Keratinocyte (primary cell): ENCODE data around the gene SLC1A1. TPM values are rescaled to one million over a fixed set of nuclear protein-coding genes. Genes with fewer than 3 reads are reported as not detected.

Source experiments
- DNase-seq: peaks from one replicate; pipeline ENCODE4 v3.0.0-alpha.2; 2011; ENCODE audit warnings: low read depth, missing footprints, low spot score
- FAIRE-seq: peaks from 2 replicates; lab custom pipeline; 2011; peaks lifted over from hg19 to GRCh38; lab: Jason Lieb, UNC
- H2AFZ ChIP-seq: 2 replicates; pipeline ENCODE4 v1.6.0; 2012; ENCODE audit warnings: low read length, control low read depth, inconsistent platforms; ENCODE audit not compliant: control insufficient read depth
- H3K27ac ChIP-seq: 2 replicates; pipeline ENCODE4 v1.5.1; 2011; ENCODE audit warnings: low read length; ENCODE audit not compliant: control insufficient read depth, insufficient read depth
- H3K27me3 ChIP-seq: 3 replicates; pipeline ENCODE4 v1.6.0; 2011; ENCODE audit warnings: low read length; ENCODE audit not compliant: control insufficient read depth, insufficient read depth; ENCODE audit errors: extremely low read depth
- H3K36me3 ChIP-seq, 2 experiments: 2 replicates in 1 of 2; 3 replicates in 1 of 2; pipeline ENCODE4 v1.5.1; 2011; ENCODE audit warnings: low read length in 2 of 2, mild to moderate bottlenecking in 1 of 2; ENCODE audit not compliant: control insufficient read depth in 2 of 2, insufficient read depth in 2 of 2; ENCODE audit errors: extremely low read depth in 1 of 2
- H3K4me1 ChIP-seq: 3 replicates; pipeline ENCODE4 v1.5.1; 2011; ENCODE audit warnings: low read length; ENCODE audit not compliant: control insufficient read depth, insufficient read depth; ENCODE audit errors: extremely low read depth
- H3K4me2 ChIP-seq: 3 replicates; pipeline ENCODE4 v1.6.0; 2011; ENCODE audit warnings: low read depth, low read length; ENCODE audit not compliant: control insufficient read depth, insufficient read depth; ENCODE audit errors: extremely low read depth
- H3K4me3 ChIP-seq, 3 experiments: fragments of 200-600 bp in 1 of 3; sonication (generic) in 1 of 3; 2 replicates in 2 of 3; 3 replicates in 1 of 3; pipeline ENCODE4 v1.5.1; 2011 to 2016; ENCODE audit warnings: low read length in 3 of 3, mild to moderate bottlenecking in 3 of 3, control low read depth in 2 of 3, inconsistent platforms in 1 of 3, low read depth in 1 of 3, mixed read lengths in 1 of 3, mixed run types in 1 of 3, moderate library complexity in 1 of 3; ENCODE audit not compliant: control insufficient read depth in 2 of 3, insufficient read depth in 2 of 3; ENCODE audit errors: extremely low read depth in 1 of 3
- H3K79me2 ChIP-seq: 2 replicates; pipeline ENCODE4 v1.6.0; 2012; ENCODE audit warnings: low read length; ENCODE audit not compliant: control insufficient read depth, insufficient read depth
- H3K9ac ChIP-seq: 3 replicates; pipeline ENCODE4 v1.6.0; 2011; ENCODE audit warnings: low read length; ENCODE audit not compliant: control insufficient read depth, insufficient read depth; ENCODE audit errors: extremely low read depth
- H3K9me1 ChIP-seq: 3 replicates; pipeline ENCODE4 v1.6.0; 2011; ENCODE audit warnings: low read length; ENCODE audit not compliant: control insufficient read depth, insufficient read depth; ENCODE audit errors: extremely low read depth
- H3K9me3 ChIP-seq: 2 replicates; pipeline ENCODE4 v1.5.1; 2012; ENCODE audit warnings: low read depth, low read length; ENCODE audit not compliant: control insufficient read depth
- H4K20me1 ChIP-seq: 3 replicates; pipeline ENCODE4 v1.6.0; 2011; ENCODE audit warnings: low read length; ENCODE audit not compliant: control insufficient read depth, insufficient read depth; ENCODE audit errors: extremely low read depth
- EZH2 ChIP-seq: IDR thresholded peaks from one replicate; pipeline ENCODE4 v1.6.1; 2012; ENCODE audit warnings: inconsistent platforms, mild to moderate bottlenecking, low read length, moderate library complexity
- dilution Hi-C: fragments of 300-500 bp; cut with MboI; formaldehyde crosslinking; loops from one replicate; pipeline ENCODE4 v1.7.0; 2020; ENCODE audit warnings: low sequenced_read_pairs; ENCODE audit not compliant: extremely low pct_ligation_motif_present
- polyA plus RNA-seq, 5 experiments: library from polyadenylated mRNA; depleted of rRNA in 3 of 5; stranded (reverse) in 3 of 5; stranded (forward) in 1 of 5; unstranded in 1 of 5; fragments of >200 nt; gene quantifications; 1 replicate in 1 of 5; 2 replicates in 3 of 5; 3 replicates in 1 of 5; pipeline versions ENCODE4 v1.2.1 to v1.2.3, GENCODE V29; 2011 to 2012; ENCODE audit warnings: missing spikeins in 2 of 5, low read depth in 1 of 5, low replicate concordance in 1 of 5
- TF ChIP-seq, protein P1 (sequence below), 3 experiments: IDR thresholded peaks in 1 of 3; conservative IDR thresholded peaks in 1 of 3; optimal IDR thresholded peaks in 1 of 3; 2 replicates in 2 of 3; 3 replicates in 1 of 3; pipeline versions ENCODE3 to v1.5.1; 2011; ENCODE audit warnings: low read length in 3 of 3, mild to moderate bottlenecking in 3 of 3, moderate library complexity in 2 of 3, control low read depth in 1 of 3, inconsistent platforms in 1 of 3; ENCODE audit not compliant: insufficient read depth in 2 of 3; ENCODE audit errors: extremely low read depth in 1 of 3

Gene SLC1A1
- polyA plus RNA-seq, 1 donor (not counting 4 experiments of a cell fraction or from before 2014, with no cell fraction given), result 0.20 TPM

DNA sequence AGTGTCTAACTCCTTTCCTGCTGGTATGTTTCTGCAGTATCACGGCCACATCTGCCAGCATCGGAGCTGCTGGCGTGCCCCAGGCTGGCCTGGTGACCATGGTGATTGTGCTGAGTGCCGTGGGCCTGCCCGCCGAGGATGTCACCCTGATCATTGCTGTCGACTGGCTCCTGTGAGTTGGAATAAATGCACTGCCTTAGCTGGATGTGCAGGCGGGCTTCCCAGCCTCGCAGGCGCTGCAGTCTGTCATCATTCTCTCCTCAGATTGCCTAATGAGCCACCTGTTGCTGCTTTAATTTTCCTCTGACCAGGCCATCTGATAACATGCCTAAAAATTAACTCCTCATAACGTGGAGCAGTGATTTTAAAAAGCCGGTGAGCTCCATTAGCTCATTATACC lies 92.7 kb downstream of the SLC1A1 start:
- FAIRE-seq (no peak), DNase-seq (no peak)
- Histone ChIP-seq H3K27me3 (no peaks in the 10 kb centered on the region), H3K4me3 (no peak overlapping the region), H3K27ac (no peak overlapping the region), H3K4me1 (no peaks in the 10 kb centered on the region), H3K79me2 (no peaks in the 10 kb centered on the region), H3K9me1 (no peaks in the 10 kb centered on the region), H4K20me1 (no peaks in the 10 kb centered on the region), H2AFZ (no peak overlapping the region), H3K9me3 (no peaks in the 10 kb centered on the region), H3K9ac (no peak overlapping the region), H3K36me3 (no peaks in the 10 kb centered on the region), H3K4me2 (no peak overlapping the region)
- TF ChIP-seq EZH2, result no peak
- TF ChIP-seq, protein P1, sequence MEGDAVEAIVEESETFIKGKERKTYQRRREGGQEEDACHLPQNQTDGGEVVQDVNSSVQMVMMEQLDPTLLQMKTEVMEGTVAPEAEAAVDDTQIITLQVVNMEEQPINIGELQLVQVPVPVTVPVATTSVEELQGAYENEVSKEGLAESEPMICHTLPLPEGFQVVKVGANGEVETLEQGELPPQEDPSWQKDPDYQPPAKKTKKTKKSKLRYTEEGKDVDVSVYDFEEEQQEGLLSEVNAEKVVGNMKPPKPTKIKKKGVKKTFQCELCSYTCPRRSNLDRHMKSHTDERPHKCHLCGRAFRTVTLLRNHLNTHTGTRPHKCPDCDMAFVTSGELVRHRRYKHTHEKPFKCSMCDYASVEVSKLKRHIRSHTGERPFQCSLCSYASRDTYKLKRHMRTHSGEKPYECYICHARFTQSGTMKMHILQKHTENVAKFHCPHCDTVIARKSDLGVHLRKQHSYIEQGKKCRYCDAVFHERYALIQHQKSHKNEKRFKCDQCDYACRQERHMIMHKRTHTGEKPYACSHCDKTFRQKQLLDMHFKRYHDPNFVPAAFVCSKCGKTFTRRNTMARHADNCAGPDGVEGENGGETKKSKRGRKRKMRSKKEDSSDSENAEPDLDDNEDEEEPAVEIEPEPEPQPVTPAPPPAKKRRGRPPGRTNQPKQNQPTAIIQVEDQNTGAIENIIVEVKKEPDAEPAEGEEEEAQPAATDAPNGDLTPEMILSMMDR (optimal IDR thresholded peaks at IDR 0.05 in 1 of 3, IDR thresholded peaks at IDR 0.05 in 1 of 3, conservative IDR thresholded peaks at IDR 0.05 in 1 of 3; ENCODE audit: extremely low read depth in 1 of 3, insufficient read depth in 2 of 3, low read length in 3 of 3), result no peak
- dilution Hi-C loops, result no loop called here

DNA sequence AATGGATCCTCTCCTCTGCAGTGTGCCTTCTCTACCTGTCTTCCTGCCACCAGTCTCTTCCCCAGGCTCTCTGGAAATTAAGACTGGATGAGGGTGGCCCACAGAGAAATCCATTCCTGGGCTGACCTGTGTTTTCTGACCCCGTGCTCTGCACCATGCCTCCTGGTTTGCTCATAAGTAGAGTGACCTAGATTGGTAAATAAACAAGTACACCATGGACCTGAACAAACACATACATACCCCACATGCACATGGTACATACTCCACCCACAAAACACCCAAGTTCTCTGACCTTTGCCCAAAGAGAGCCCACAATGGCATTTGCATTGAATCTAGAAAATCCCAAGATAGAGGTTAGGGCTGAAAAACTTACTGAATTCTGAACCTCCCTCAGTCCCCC lies 94.4 kb downstream of the SLC1A1 start:
- H3K9me1 ChIP-seq, result no peaks in the 10 kb centered on the region
- DNase-seq (no peak), FAIRE-seq (no peak)
- no peaks in the 10 kb centered on the region for H3K9me3 ChIP-seq
- no peak overlapping the region for H2AFZ ChIP-seq
- TF ChIP-seq, protein P1 (optimal IDR thresholded peaks at IDR 0.05 in 1 of 3, IDR thresholded peaks at IDR 0.05 in 1 of 3, conservative IDR thresholded peaks at IDR 0.05 in 1 of 3; ENCODE audit: extremely low read depth in 1 of 3, insufficient read depth in 2 of 3, low read length in 3 of 3), result no peak
- TF ChIP-seq EZH2, result no peak
- no peak overlapping the region for H3K27ac ChIP-seq
- no peak overlapping the region for H3K4me2 ChIP-seq
- H3K79me2 ChIP-seq, result no peaks in the 10 kb centered on the region
- H3K4me3 ChIP-seq, result no peak overlapping the region
- no peaks in the 10 kb centered on the region for H4K20me1 ChIP-seq
- dilution Hi-C loops, result no loop called here
- no peak overlapping the region for H3K9ac ChIP-seq
- no peaks in the 10 kb centered on the region for H3K36me3 ChIP-seq
- H3K27me3 ChIP-seq, result no peaks in the 10 kb centered on the region
- H3K4me1 ChIP-seq, result no peaks in the 10 kb centered on the region
